ENCODE data around the gene RASSF3.

DNA sequence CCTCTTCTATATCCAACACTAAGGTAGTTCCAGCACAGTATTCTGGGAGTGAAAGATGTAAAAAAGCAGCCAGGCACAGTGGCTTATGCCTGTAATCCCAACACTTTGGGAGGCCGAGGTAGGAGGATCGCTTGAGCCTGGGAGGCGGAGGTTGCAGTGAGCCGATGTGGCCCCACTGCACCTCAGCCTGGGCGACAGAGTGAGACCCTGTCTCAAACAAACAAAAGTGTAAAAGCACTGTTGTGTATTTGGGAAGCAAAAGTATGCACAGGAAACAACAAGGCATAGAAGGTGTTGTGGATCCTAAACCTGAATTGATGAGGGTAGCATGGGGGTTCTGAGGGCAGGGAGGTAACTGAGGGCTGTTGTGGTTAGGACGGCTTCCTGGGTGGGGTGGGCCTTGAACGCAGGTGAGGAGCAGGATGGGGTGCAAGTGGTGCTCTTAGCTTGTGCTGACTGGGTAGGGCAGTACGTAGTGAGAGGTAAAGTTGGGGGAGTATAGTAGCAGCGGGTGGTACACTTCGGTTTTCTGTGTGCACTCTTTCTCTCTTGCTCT is 64.2 kb downstream of the RASSF3 start:
- no peak for TF ChIP-seq POLR2AphosphoS5 (IDR thresholded peaks at IDR 0.05; ENCODE audit: low read depth, low read length)
- TF ChIP-seq POLR2A (IDR thresholded peaks at IDR 0.05; ENCODE audit: low read depth, low read length) = no peak
- TF ChIP-seq TAF1 (IDR thresholded peaks at IDR 0.05; ENCODE audit: low read depth, low read length) = no peak
- no peak for TF ChIP-seq SPI1 (IDR thresholded peaks at IDR 0.05; ENCODE audit: low read depth, low read length)

Measured in GM12891 (cell line).